OCI-LY1 (cell line): ENCODE data around the gene GRID2.

ENCODE experiments used
- H2AFZ ChIP-seq: fragments of 200-600 bp; sonication (generic), shearing (Covaris generic); 2 replicates; pipeline ENCODE4 v1.6.0; 2014; ENCODE audit warnings: antibody characterized with exemption, mild to moderate bottlenecking, low read length
- H3F3A ChIP-seq: fragments of 200-600 bp; sonication (generic), shearing (Covaris generic); 2 replicates; pipeline ENCODE4 v1.6.0; 2014; ENCODE audit warnings: mild to moderate bottlenecking, antibody characterized with exemption, low read length, moderate library complexity; ENCODE audit not compliant: insufficient read depth
- H3K27ac ChIP-seq: fragments of 200-600 bp; sonication (generic); 2 replicates; pipeline ENCODE4 v1.5.1; 2014; ENCODE audit warnings: low read length, mixed run types, mild to moderate bottlenecking, low read depth; ENCODE audit not compliant: poor library complexity, severe bottlenecking
- H3K27me3 ChIP-seq: fragments of 200-600 bp; sonication (generic); 2 replicates; pipeline ENCODE4 v1.6.0; 2014; ENCODE audit warnings: antibody characterized with exemption, mild to moderate bottlenecking, low read length, moderate library complexity; ENCODE audit not compliant: insufficient read depth
- H3K36me3 ChIP-seq: fragments of 200-600 bp; sonication (generic); 2 replicates; pipeline ENCODE4 v1.6.1; 2014; ENCODE audit warnings: mild to moderate bottlenecking, antibody characterized with exemption, low read length, moderate library complexity, mixed read lengths; ENCODE audit not compliant: insufficient read depth
- H3K4me1 ChIP-seq: fragments of 200-600 bp; sonication (generic); 2 replicates; pipeline ENCODE4 v1.5.1; 2014; ENCODE audit warnings: mild to moderate bottlenecking, low read length, moderate library complexity; ENCODE audit not compliant: insufficient read depth, severe bottlenecking
- H3K4me2 ChIP-seq: fragments of 200-600 bp; sonication (generic), shearing (Covaris generic); 2 replicates; pipeline ENCODE4 v1.6.1; 2014; ENCODE audit warnings: low read length
- H3K4me3 ChIP-seq: fragments of 200-600 bp; sonication (generic); 2 replicates; pipeline ENCODE4 v1.5.1; 2014; ENCODE audit warnings: low read length, low read depth, mild to moderate bottlenecking, mixed read lengths; ENCODE audit not compliant: poor library complexity, severe bottlenecking
- H3K79me2 ChIP-seq: fragments of 200-600 bp; shearing (Covaris generic); 2 replicates; pipeline ENCODE4 v1.6.1; 2016; ENCODE audit warnings: mixed run types, low read length, mixed read lengths; ENCODE audit not compliant: insufficient read depth
- H3K9ac ChIP-seq: fragments of 200-600 bp; sonication (generic), shearing (Covaris generic); 2 replicates; pipeline ENCODE4 v1.6.1; 2014; ENCODE audit warnings: mild to moderate bottlenecking, low read length, mixed read lengths
- H3K9me2 ChIP-seq: fragments of 200-600 bp; sonication (generic), shearing (Covaris generic); 2 replicates; pipeline ENCODE4 v1.6.1; 2014; ENCODE audit warnings: low read depth, mild to moderate bottlenecking, low read length, mixed read lengths
- H3K9me3 ChIP-seq: fragments of 200-600 bp; shearing (Covaris generic); 2 replicates; pipeline ENCODE4 v1.6.1; 2014; ENCODE audit warnings: low read length, mixed read lengths
- H4K20me1 ChIP-seq: fragments of 200-600 bp; sonication (generic), shearing (Covaris generic); 2 replicates; pipeline ENCODE4 v1.6.0; 2016; ENCODE audit warnings: mild to moderate bottlenecking, low read length; ENCODE audit not compliant: insufficient read depth
- EZH2 ChIP-seq: fragments of 200-600 bp; sonication (generic), shearing (Covaris generic); IDR thresholded peaks from 2 replicates; pipeline ENCODE4 v1.8.0; 2017; ENCODE audit warnings: borderline replicate concordance, mixed run types, mild to moderate bottlenecking, antibody characterized with exemption, low read length, moderate library complexity, mixed read lengths
- TF ChIP-seq, protein P1 (sequence below): fragments of 200-600 bp; sonication (generic), shearing (Covaris generic); IDR thresholded peaks from 2 replicates; pipeline ENCODE4 v1.5.1; 2017; ENCODE audit warnings: mild to moderate bottlenecking, antibody characterized with exemption, low read length, moderate library complexity, mixed read lengths

The GRID2 gene

GRCh38 chr4:93700571-93700970, 1396.8 kb downstream of the GRID2 start:
- Histone ChIP-seq H4K20me1 (no peaks in the 10 kb centered on the region), H3K9me2 (no peaks in the 10 kb centered on the region), H3K9me3 (no peaks in the 10 kb centered on the region)

DNA sequence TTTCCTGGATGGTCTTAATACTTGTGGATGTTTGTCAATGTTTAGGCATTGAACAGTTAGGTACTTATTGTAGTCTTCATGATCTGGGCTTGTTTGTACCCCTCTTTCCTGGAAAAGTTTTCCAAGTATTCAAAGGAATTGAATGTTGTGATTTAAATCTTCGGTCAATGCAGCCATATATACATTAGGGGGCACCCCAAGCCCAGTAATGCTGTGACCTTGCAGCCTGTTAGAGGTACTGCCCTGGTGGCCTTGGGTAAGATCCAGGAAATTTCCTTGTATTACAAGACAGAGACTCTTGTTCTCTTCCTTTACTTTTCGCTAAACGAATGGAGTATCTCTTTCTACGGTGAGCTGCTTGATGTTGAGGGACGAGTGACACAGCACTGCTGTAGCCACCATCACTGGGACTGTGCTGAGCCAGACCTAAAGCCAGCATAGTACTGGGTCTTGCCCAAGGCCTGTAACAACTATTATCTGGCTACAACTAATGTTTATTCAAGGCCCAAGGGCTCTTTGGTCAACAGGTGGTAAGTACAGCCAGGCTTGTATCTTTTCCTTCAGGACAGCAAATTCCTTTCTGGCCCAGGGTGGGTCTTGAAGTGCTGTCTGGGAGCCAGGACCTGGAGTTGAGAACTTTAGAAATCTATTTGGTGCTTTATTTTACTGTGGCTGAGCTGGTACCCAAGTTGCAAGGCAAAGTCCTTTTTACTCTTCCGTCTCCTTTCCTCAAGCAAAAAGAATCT, 1406.5 kb downstream of the GRID2 start:
- Histone ChIP-seq H3K27ac (no peak overlapping the region), H3K79me2 (no peaks in the 10 kb centered on the region), H3K4me1 (no peaks in the 10 kb centered on the region), H3K9me3 (no peaks in the 10 kb centered on the region), H3F3A (no peaks in the 10 kb centered on the region), H3K4me2 (no peak overlapping the region), H3K4me3 (no peak overlapping the region), H3K27me3 (no peaks in the 10 kb centered on the region), H4K20me1 (no peaks in the 10 kb centered on the region), H3K36me3 (no peaks in the 10 kb centered on the region), H2AFZ (no peak overlapping the region), H3K9me2 (no peaks in the 10 kb centered on the region), H3K9ac (no peak overlapping the region)
- TF ChIP-seq, protein P1, sequence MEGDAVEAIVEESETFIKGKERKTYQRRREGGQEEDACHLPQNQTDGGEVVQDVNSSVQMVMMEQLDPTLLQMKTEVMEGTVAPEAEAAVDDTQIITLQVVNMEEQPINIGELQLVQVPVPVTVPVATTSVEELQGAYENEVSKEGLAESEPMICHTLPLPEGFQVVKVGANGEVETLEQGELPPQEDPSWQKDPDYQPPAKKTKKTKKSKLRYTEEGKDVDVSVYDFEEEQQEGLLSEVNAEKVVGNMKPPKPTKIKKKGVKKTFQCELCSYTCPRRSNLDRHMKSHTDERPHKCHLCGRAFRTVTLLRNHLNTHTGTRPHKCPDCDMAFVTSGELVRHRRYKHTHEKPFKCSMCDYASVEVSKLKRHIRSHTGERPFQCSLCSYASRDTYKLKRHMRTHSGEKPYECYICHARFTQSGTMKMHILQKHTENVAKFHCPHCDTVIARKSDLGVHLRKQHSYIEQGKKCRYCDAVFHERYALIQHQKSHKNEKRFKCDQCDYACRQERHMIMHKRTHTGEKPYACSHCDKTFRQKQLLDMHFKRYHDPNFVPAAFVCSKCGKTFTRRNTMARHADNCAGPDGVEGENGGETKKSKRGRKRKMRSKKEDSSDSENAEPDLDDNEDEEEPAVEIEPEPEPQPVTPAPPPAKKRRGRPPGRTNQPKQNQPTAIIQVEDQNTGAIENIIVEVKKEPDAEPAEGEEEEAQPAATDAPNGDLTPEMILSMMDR: peak; percentile 54; the same call in 1 of the 2 replicates
- no peak for TF ChIP-seq EZH2

More at GRCh38 chr4:93700571-93700970, 1396.8 kb downstream of the GRID2 start:
- H2AFZ ChIP-seq: no peak overlapping the region
- H3K27ac ChIP-seq: no peak overlapping the region
- H3K27me3 ChIP-seq: no peaks in the 10 kb centered on the region
- H3K4me2 ChIP-seq: no peak overlapping the region
- no peaks in the 10 kb centered on the region for H3F3A ChIP-seq
- no peaks in the 10 kb centered on the region for H3K36me3 ChIP-seq
- no peak overlapping the region for H3K4me3 ChIP-seq
- no peak overlapping the region for H3K9ac ChIP-seq
- H3K79me2 ChIP-seq: no peaks in the 10 kb centered on the region
- no peaks in the 10 kb centered on the region for H3K4me1 ChIP-seq
- TF ChIP-seq, protein P1: no peak
- TF ChIP-seq EZH2: no peak

GRCh38 chr4:93710847-93711430, 1407.2 kb downstream of the GRID2 start:
- Histone ChIP-seq H2AFZ (no peak overlapping the region), H3K9me3 (no peaks in the 10 kb centered on the region), H3K27me3 (no peaks in the 10 kb centered on the region), H3K4me3 (no peak overlapping the region), H3K9me2 (no peaks in the 10 kb centered on the region), H3K9ac (no peak overlapping the region), H3K4me2 (no peak overlapping the region), H3F3A (no peaks in the 10 kb centered on the region), H3K4me1 (no peaks in the 10 kb centered on the region), H3K36me3 (no peaks in the 10 kb centered on the region), H3K79me2 (no peaks in the 10 kb centered on the region), H3K27ac (no peak overlapping the region), H4K20me1 (no peaks in the 10 kb centered on the region)
- TF ChIP-seq, protein P1: no peak
- no peak for TF ChIP-seq EZH2
